ENCODE measurements around the gene MEIOC. TPM values are rescaled to one million over a fixed set of nuclear protein-coding genes. Genes with fewer than 3 reads are reported as not detected.
A peak's percentile ranks its signal among the peaks of the same experiment; 100 is the strongest.

The MEIOC gene
- total RNA-seq, 6 experiments from 2014 or later: not detected

DNA sequence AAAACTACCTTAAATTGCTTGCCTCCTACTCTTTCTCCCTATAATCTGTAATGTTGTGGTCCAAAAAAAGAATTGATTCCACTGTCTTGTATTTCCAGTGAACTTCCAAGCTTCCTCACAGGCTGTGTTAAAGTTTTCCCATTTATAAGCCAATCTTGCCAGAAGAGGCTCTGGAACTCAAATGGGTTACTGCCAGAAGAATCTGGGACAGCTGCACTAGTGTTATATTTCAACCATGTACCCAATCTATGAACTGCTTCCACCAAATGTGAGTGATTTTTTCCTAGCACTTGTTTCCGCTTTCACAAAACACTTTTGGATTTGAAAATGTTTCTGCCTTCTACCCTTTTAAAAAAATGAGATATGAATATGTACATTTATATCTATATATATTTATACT lies 31.5 kb downstream of the MEIOC start:
- DNase-seq (no peak), ATAC-seq (no peak)
- Histone ChIP-seq H3K27me3 (no peaks in the 10 kb centered on the region), H3K4me1 (peaks cover 0 to 14% (median 3%) of the 10 kb centered on the region in 4 donors), H3K9me3 (no peaks in the 10 kb centered on the region), H3K4me3 (no peak overlapping the region), H3K27ac (no peak overlapping the region), H3K36me3 (peaks cover 3 to 12% (median 4%) of the 10 kb centered on the region in 4 donors)
- TF ChIP-seq POLR2A (IDR thresholded peaks at IDR 0.05): no peak
- TF ChIP-seq, protein P1, sequence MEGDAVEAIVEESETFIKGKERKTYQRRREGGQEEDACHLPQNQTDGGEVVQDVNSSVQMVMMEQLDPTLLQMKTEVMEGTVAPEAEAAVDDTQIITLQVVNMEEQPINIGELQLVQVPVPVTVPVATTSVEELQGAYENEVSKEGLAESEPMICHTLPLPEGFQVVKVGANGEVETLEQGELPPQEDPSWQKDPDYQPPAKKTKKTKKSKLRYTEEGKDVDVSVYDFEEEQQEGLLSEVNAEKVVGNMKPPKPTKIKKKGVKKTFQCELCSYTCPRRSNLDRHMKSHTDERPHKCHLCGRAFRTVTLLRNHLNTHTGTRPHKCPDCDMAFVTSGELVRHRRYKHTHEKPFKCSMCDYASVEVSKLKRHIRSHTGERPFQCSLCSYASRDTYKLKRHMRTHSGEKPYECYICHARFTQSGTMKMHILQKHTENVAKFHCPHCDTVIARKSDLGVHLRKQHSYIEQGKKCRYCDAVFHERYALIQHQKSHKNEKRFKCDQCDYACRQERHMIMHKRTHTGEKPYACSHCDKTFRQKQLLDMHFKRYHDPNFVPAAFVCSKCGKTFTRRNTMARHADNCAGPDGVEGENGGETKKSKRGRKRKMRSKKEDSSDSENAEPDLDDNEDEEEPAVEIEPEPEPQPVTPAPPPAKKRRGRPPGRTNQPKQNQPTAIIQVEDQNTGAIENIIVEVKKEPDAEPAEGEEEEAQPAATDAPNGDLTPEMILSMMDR (IDR thresholded peaks at IDR 0.05): no peak
- intact Hi-C loops (cut with DNase I): no loop called here
- WGBS (ENCODE audit: insufficient coverage, low coverage, low lambda C conversion rate, missing lambda C conversion rate): 82% methylated on average over 1 of the region's 1 CpG

DNA sequence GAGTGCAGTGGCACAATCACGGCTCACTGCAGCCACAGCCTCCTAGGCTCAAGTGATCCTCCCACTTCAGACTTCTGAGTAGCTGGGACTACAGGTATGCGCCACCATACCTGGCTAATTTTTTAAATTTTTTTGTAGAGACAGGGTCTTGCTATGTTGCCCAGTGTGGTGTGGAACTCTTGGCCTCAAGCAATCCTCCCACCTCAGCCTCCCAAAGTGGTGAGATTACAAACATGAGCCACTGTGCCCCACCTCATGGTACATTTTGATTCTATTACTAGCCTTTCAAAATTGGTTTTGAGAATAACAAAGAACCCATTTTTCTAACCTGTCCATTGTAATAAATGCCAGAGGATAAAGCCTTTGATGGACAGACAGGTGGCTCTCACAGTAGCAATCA lies 31.9 kb downstream of the MEIOC start:
- 85% methylated on average over 2 of the region's 2 CpGs for WGBS (ENCODE audit: insufficient coverage, low coverage, low lambda C conversion rate, missing lambda C conversion rate)
- Histone ChIP-seq H3K27ac (no peak overlapping the region), H3K9me3 (no peaks in the 10 kb centered on the region), H3K27me3 (no peaks in the 10 kb centered on the region), H3K4me3 (no peak overlapping the region), H3K36me3 (peaks cover 0 to 8% (median 4%) of the 10 kb centered on the region in 4 donors), H3K4me1 (peaks cover 0 to 14% (median 3%) of the 10 kb centered on the region in 4 donors)
- no peak for ATAC-seq
- no peak for DNase-seq
- no peak for TF ChIP-seq POLR2A (IDR thresholded peaks at IDR 0.05)
- TF ChIP-seq, protein P1 (IDR thresholded peaks at IDR 0.05): no peak
- intact Hi-C loops (cut with DNase I): no loop called here

DNA sequence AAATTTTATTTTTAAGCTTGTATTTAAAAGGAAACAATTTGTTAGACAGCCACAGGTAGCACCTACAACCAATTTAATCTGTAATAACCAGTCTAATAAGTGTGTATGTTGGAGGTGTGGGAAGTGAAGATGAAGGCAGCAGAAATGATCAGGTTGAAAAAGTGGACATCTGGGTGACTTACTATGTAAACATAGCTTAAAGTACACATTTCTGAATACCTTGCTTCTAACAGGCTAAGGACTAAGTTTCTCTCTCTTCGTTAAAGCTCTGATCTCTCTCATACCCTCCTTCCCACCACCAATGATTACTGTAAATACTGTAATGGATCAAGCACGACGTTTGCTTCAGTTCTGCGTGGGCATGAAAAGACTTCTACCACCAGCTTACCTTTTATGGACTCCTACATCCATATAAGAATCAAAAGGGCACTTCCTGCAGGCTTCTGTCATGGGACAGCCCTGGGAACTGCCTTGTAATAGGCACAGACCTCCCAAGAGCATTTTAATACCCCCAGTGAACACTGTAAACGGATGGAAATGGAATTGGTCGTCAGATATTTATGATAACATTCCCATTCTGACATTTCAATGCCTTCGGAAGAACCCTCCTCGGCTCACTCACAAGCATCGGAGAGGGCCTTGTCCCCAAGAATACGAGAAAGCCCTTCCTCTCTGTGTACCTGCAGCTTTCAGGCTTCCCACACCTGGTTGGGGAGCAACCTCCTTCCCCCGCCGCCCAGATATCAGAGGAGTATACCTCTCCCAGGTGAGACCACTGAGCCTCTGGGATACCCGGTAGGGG lies 32.6 kb downstream of the MEIOC start:
- Histone ChIP-seq H3K4me3 (peak overlapping the region; percentile 72 to 98 (median 95)), H3K27ac (peak overlapping the region in 2 of 3 donors; percentile 48 to 77), H3K9me3 (no peaks in the 10 kb centered on the region), H3K27me3 (no peaks in the 10 kb centered on the region), H3K4me1 (peaks cover 0 to 14% (median 3%) of the 10 kb centered on the region in 4 donors), H3K36me3 (peaks cover 0 to under 1% (median 0%) of the 10 kb centered on the region in 4 donors)
- intact Hi-C loops (cut with DNase I): no loop called here
- 4% methylated on average over 13 of the region's 13 CpGs for WGBS (ENCODE audit: insufficient coverage, low coverage, low lambda C conversion rate, missing lambda C conversion rate)
- ATAC-seq: no peak
- TF ChIP-seq POLR2A (IDR thresholded peaks at IDR 0.05): no peak
- TF ChIP-seq, protein P1 (IDR thresholded peaks at IDR 0.05): no peak
- no peak for DNase-seq

DNA sequence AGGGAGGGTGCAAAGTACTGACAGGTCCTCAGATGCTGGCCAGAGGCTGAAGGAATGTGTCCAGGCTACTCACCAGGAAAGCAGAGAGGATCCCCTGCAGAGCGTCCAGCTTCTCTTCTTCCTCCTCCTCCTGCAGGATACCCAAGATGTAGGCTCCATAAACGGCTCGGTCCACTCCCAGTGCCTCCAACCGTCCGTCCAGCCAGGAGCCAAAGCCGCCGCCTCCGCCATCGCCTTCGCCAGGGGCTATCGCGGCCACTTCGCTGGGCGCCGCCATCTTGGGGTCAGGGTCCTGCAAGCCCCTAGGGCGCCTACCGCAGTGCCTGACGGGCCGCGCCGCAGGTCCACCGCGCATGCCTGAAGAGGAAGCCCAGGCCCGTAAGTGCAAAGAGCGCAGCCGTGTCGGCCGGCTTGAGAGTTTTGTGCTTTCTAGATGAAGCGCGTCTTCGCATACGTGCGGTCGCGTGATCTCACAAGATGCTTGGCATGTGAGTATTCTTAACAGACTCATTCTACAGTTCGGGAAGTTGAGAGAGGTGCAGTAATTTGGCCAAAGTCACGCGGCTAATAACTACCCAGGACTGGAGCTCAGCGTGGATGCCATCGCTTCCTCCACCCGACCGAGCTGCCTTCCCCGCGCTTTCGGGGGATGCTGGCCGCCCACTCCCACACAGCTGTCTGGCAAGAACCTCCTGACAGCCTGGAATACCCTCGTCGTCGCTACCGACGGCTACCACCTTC lies 33.4 kb downstream of the MEIOC start, which contains the start of gene CCDC43:
TSS of gene CCDC43 (minus strand) at position 300 of the 741 bp plus-strand sequence. CDS start at position 277, 23 bp downstream.
- DNase-seq (peak; percentile 89 to 94 (median 93)), ATAC-seq (peak; percentile 96 to 100 (median 98))
- TF ChIP-seq POLR2A (IDR thresholded peaks at IDR 0.05): peak; percentile 71
- TF ChIP-seq, protein P1 (IDR thresholded peaks at IDR 0.05): no peak
- Histone ChIP-seq H3K4me3 (peak within 1 kb of the TSS; percentile 72 to 98 (median 95)), H3K36me3 (no peaks in the 10 kb centered on the region), H3K9me3 (no peaks in the 10 kb centered on the region), H3K4me1 (peaks cover 0 to 14% (median 3%) of the 10 kb centered on the region in 4 donors), H3K27me3 (no peaks in the 10 kb centered on the region), H3K27ac (peak within 1 kb of the TSS; percentile 21 to 77 (median 48))
- 0% methylated on average over 21 of the region's 51 CpGs for WGBS (ENCODE audit: insufficient coverage, low coverage, low lambda C conversion rate, missing lambda C conversion rate)
- intact Hi-C loops (cut with DNase I): no loop called here
